NCI-H1092 (cell line): Measurements from ENCODE around the gene PSMB11.
A peak's percentile ranks its signal among the peaks of the same experiment; 100 is the strongest.
"Not testable (repeated sequence)": the region's sequence is repeated elsewhere in the genome, so short reads cannot be mapped to it uniquely, and the experiment has no call there.

Experiments
- DNase-seq: peaks from one replicate; lab custom pipeline; 2025; lab: John Stamatoyannopoulos, UW

The PSMB11 gene

GRCh38 chr14:23042162-23042965 lies at the start of gene PSMB11:
TSS of gene PSMB11 (plus strand) at chr14:23042212. CDS start at chr14:23042226, 14 bp downstream.
- no peak for DNase-seq

- no peak for DNase-seq
These were observed 48.5 kb upstream of the PSMB11 start for GRCh38 chr14:22993517-22993916.

GRCh38 chr14:22994762-22995275 lies 47.2 kb upstream of the PSMB11 start:
- DNase-seq = peak; percentile 16

- no peak for DNase-seq
These were observed 46.0 kb upstream of the PSMB11 start for GRCh38 chr14:22995889-22996625.

- DNase-seq = no peak
These were observed 45.0 kb upstream of the PSMB11 start for GRCh38 chr14:22996768-22997654.

GRCh38 chr14:22997676-22998323 lies 44.2 kb upstream of the PSMB11 start:
- peak; percentile 53 for DNase-seq

GRCh38 chr14:22998329-22999012 lies 43.5 kb upstream of the PSMB11 start:
- no peak for DNase-seq

- no peak for DNase-seq
These were observed 41.2 kb upstream of the PSMB11 start for GRCh38 chr14:23000860-23001259.

GRCh38 chr14:23002592-23002991 lies 39.4 kb upstream of the PSMB11 start:
- DNase-seq = no peak

- not testable (repeated sequence) for DNase-seq
These were observed 37.7 kb upstream of the PSMB11 start for GRCh38 chr14:23004274-23004673.

- no peak for DNase-seq
These were observed 36.4 kb upstream of the PSMB11 start for GRCh38 chr14:23005451-23006187.

GRCh38 chr14:23006188-23006534 lies 35.9 kb upstream of the PSMB11 start:
- DNase-seq = no peak

- DNase-seq = peak; percentile 99
These were observed 35.2 kb upstream of the PSMB11 start for GRCh38 chr14:23006544-23007419.

GRCh38 chr14:23008831-23009230 lies 33.2 kb upstream of the PSMB11 start:
- DNase-seq = peak; percentile 81

- DNase-seq = peak; percentile 31
These were observed 32.5 kb upstream of the PSMB11 start for GRCh38 chr14:23009483-23009938.

GRCh38 chr14:23009939-23010726 lies 31.9 kb upstream of the PSMB11 start, which contains the start of gene C14orf93:
TSS of gene C14orf93 (minus strand) at chr14:23010143. CDS start at chr14:22999023, 11,120 bp downstream.
- peak; percentile 60 for DNase-seq

- no peak for DNase-seq
These were observed 28.8 kb upstream of the PSMB11 start for GRCh38 chr14:23013054-23013748.

- not testable (repeated sequence) for DNase-seq
These were observed 28.3 kb upstream of the PSMB11 start for GRCh38 chr14:23013749-23014054.
